Measurements from ENCODE around the gene LNX1.
A peak's percentile ranks its signal among the peaks of the same experiment; 100 is the strongest.
"Not testable (repeated sequence)": the region's sequence is repeated elsewhere in the genome, so short reads cannot be mapped to it uniquely, and the experiment has no call there.

Gene LNX1

DNA sequence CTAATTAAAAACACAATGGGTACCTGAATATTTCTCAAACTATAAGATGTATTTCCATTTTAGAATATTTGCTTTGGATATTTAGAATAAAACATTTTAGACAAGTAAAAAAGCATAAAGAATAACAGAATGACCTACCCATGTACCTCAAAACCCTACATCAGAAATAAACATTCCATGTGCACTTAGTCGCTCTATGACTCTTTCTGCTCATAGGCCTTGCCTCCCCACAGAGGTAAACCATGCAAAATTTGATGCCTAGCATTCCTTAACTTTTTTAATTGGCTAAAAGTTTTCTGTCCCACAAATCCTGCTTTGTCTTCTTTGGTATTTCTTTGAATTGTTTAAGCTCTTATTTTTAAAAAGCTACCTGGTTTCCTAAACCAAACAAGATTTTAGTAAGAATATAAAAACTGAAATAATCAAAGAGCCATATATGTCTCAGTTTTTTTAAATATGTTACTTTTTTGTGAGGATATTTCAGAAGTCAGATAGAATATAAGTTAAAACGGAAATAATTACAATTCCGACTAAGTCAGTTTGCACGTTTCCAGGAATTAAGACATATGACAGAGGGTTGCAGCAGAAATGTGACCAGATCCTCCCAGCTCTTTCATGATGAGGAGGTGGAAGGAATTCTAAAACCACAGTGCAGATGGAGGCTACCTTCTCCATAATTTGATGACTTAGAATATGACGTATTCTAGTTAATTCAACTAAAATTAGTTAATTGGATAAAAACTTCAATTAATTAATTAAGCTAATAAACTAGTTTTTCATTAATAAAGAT, 111.4 kb downstream of the LNX1 start:
- peak; percentile 35 for DNase-seq
- Histone ChIP-seq H3K27me3 (replicated peaks) (no peaks in the 10 kb centered on the region), H3K27ac (peak overlapping the region; percentile 85), H3K36me3 (replicated peaks) (no peaks in the 10 kb centered on the region), H3K4me3 (ENCODE audit: low read depth, low read length) (no peak overlapping the region)
- in situ Hi-C loops (cut with HindIII; ENCODE audit: low pct_ligation_motif_present, low sequenced_read_pairs) = no loop called here
- TF ChIP-seq CTCF (IDR thresholded peaks at IDR 0.05; ENCODE audit: low read depth, low read length, missing control alignments) = no peak

GRCh38 chr4:53478671-53479456, 112.4 kb downstream of the LNX1 start:
- H3K27me3 ChIP-seq (replicated peaks) = no peaks in the 10 kb centered on the region
- no peaks in the 10 kb centered on the region for H3K36me3 ChIP-seq (replicated peaks)
- in situ Hi-C loops (cut with HindIII; ENCODE audit: low pct_ligation_motif_present, low sequenced_read_pairs) = no loop called here
- DNase-seq = peak; percentile 85
- no peak overlapping the region for H3K4me3 ChIP-seq (ENCODE audit: low read depth, low read length)
- TF ChIP-seq CTCF (IDR thresholded peaks at IDR 0.05; ENCODE audit: low read depth, low read length, missing control alignments) = no peak
- peak overlapping the region; percentile 85 for H3K27ac ChIP-seq

DNA sequence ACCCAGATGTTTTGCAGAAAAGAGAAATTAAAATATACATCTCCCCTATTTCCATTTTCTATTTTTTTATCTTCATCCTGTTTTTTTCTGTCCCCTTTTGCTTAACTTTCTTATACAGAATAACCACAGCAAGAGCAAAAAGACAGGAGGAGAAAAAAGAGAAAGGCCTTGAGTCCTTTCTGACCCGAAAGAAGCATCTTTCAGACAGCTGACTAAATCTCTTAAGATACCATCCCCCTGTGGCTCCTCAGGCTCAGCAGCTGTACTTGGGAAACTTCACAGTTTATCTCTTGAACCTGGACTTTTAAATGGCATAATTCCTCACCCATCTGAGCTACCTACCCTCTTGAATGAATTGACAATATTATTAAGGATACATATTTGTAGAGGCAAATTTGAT, 113.7 kb downstream of the LNX1 start:
- peak overlapping the region; percentile 81 for H3K27ac ChIP-seq
- in situ Hi-C loops (cut with HindIII; ENCODE audit: low pct_ligation_motif_present, low sequenced_read_pairs) = no loop called here

GRCh38 chr4:53477038-53477565, 114.2 kb downstream of the LNX1 start:
- H3K4me3 ChIP-seq (ENCODE audit: low read depth, low read length) = no peak overlapping the region
- in situ Hi-C loops (cut with HindIII; ENCODE audit: low pct_ligation_motif_present, low sequenced_read_pairs) = no loop called here
- no peaks in the 10 kb centered on the region for H3K36me3 ChIP-seq (replicated peaks)
- TF ChIP-seq CTCF (IDR thresholded peaks at IDR 0.05; ENCODE audit: low read depth, low read length, missing control alignments) = no peak
- DNase-seq = no peak
- H3K27ac ChIP-seq = peak overlapping the region; percentile 81
- no peaks in the 10 kb centered on the region for H3K27me3 ChIP-seq (replicated peaks)

More for the DNA sequence above, 113.7 kb downstream of the LNX1 start:
- Histone ChIP-seq H3K36me3 (replicated peaks) (no peaks in the 10 kb centered on the region), H3K4me3 (ENCODE audit: low read depth, low read length) (no peak overlapping the region), H3K27me3 (replicated peaks) (no peaks in the 10 kb centered on the region)
- no peak for DNase-seq
- no peak for TF ChIP-seq CTCF (IDR thresholded peaks at IDR 0.05; ENCODE audit: low read depth, low read length, missing control alignments)

DNA sequence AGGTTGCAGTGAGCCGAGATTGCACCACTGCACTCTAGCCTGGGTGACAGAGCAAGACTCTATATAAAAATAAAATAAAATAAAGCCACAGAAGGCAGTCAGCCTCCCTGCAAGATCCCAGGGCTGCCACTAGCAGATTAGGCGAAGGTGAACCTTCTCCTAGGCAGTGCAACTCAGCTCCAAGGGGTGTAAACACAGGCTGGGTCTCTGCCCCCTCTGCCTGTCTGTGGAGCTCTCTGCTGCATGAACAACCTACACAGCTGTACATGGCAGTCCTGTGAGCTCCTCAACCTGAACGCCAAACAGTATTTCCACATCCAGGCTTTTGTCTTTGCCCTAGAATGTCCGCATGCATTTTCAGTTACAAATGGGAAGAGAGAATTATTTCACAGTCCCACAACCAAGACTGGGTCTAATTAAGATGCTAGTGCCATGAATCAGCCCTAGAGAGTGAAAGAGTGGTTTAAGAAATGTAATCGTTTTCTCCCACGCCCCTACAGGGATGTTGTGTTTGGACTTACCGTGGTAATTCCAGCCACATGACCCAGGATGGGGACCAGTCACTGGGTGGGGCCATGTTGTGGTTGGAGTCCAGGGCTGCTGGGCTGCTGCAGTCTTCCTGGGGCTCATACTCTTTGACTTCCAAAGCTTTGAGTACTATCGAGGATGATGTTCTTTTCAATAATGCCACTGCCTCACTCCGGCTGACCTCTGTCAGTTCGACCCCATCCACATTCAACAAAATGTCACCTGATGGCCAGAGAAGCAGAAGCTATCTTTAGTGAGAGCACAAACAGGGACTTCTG, 114.9 kb downstream of the LNX1 start:
- in situ Hi-C loops (cut with HindIII; ENCODE audit: low pct_ligation_motif_present, low sequenced_read_pairs) = no loop called here
- Histone ChIP-seq H3K4me3 (ENCODE audit: low read depth, low read length) (no peak overlapping the region), H3K36me3 (replicated peaks) (no peaks in the 10 kb centered on the region), H3K27ac (peak overlapping the region; percentile 81), H3K27me3 (replicated peaks) (no peaks in the 10 kb centered on the region)
- no peak for TF ChIP-seq CTCF (IDR thresholded peaks at IDR 0.05; ENCODE audit: low read depth, low read length, missing control alignments)
- DNase-seq = peak; percentile 96

GRCh38 chr4:53466576-53466975, 124.7 kb downstream of the LNX1 start:
- in situ Hi-C loops (cut with HindIII; ENCODE audit: low pct_ligation_motif_present, low sequenced_read_pairs); H3K27ac ChIP-seq; H3K36me3 ChIP-seq (replicated peaks); H3K27me3 ChIP-seq (replicated peaks); DNase-seq; H3K4me3 ChIP-seq (ENCODE audit: low read depth, low read length): not testable (repeated sequence)
